Activated T-helper 17 cell treated with anti-CD3 and anti-CD28 coated beads, Interleukin-2, amount 50 U/mL, for 72 hours (primary cell): Measurements from ENCODE around the gene CLDN19. TPM values are rescaled to one million over a fixed set of nuclear protein-coding genes. Genes with fewer than 3 reads are reported as not detected.

Experiments used
- ATAC-seq: fragments of 150-1000 bp; cut with Tn5 transposase; replicated peaks from 2 replicates; pipeline ENCODE4 v1.10.0; 2021; ENCODE audit warnings: mild to moderate bottlenecking, moderate library complexity
- H3K27ac Mint-ChIP-seq: one replicate; pipeline ENCODE4 v1.8.0; 2022; ENCODE audit warnings: mixed read lengths
- H3K27me3 Mint-ChIP-seq: one replicate; pipeline ENCODE4 v1.8.0; 2022; ENCODE audit warnings: mixed read lengths
- H3K36me3 Mint-ChIP-seq: one replicate; pipeline ENCODE4 v1.8.0; 2022; ENCODE audit warnings: low read depth, mild to moderate bottlenecking, mixed read lengths
- H3K4me1 Mint-ChIP-seq: one replicate; pipeline ENCODE4 v1.8.0; 2022; ENCODE audit warnings: mixed read lengths
- H3K4me3 Mint-ChIP-seq: one replicate; pipeline ENCODE4 v1.8.0; 2022; ENCODE audit warnings: mild to moderate bottlenecking, mixed read lengths
- H3K9me3 Mint-ChIP-seq: one replicate; pipeline ENCODE4 v1.8.0; 2022; ENCODE audit warnings: mixed read lengths
- total RNA-seq, 2 donors: library from RNA; stranded (reverse); gene quantifications; one replicate each; pipeline ENCODE4 v1.2.3, GENCODE V29; 2022

CLDN19 gene
- total RNA-seq, 2 donors from 2014 or later, result not detected

- Mint-ChIP-seq H3K36me3 (peaks cover 80% of the 10 kb centered on the region), H3K4me1 (no peaks in the 10 kb centered on the region)
Measured at GRCh38 chr1:42750041-42750440, 10.0 kb upstream of the CLDN19 start.

GRCh38 chr1:42748461-42749410 is 8.7 kb upstream of the CLDN19 start:
- Mint-ChIP-seq H3K9me3 (no peaks in the 10 kb centered on the region), H3K36me3 (peaks cover 67% of the 10 kb centered on the region), H3K27me3 (no peaks in the 10 kb centered on the region), H3K4me3 (no peak overlapping the region), H3K4me1 (no peaks in the 10 kb centered on the region), H3K27ac (peak overlapping the region; percentile 23)
- no peak for ATAC-seq

More at GRCh38 chr1:42750041-42750440, 10.0 kb upstream of the CLDN19 start:
- no peak overlapping the region for H3K4me3 Mint-ChIP-seq
- no peaks in the 10 kb centered on the region for H3K9me3 Mint-ChIP-seq
- no peak overlapping the region for H3K27ac Mint-ChIP-seq
- ATAC-seq, result no peak
- no peaks in the 10 kb centered on the region for H3K27me3 Mint-ChIP-seq

GRCh38 chr1:42748021-42748420 is 8.0 kb upstream of the CLDN19 start:
- Mint-ChIP-seq H3K9me3 (no peaks in the 10 kb centered on the region), H3K27me3 (no peaks in the 10 kb centered on the region), H3K4me1 (no peaks in the 10 kb centered on the region), H3K36me3 (peaks cover 59% of the 10 kb centered on the region), H3K27ac (peak overlapping the region; percentile 23), H3K4me3 (no peak overlapping the region)
- no peak for ATAC-seq

- Mint-ChIP-seq H3K9me3 (no peaks in the 10 kb centered on the region), H3K4me3 (no peak overlapping the region), H3K36me3 (peaks cover 50% of the 10 kb centered on the region), H3K27me3 (no peaks in the 10 kb centered on the region), H3K27ac (no peak overlapping the region), H3K4me1 (no peaks in the 10 kb centered on the region)
- ATAC-seq, result no peak
Measured at GRCh38 chr1:42747125-42747524, 7.1 kb upstream of the CLDN19 start.

- ATAC-seq, result no peak
- Mint-ChIP-seq H3K27ac (no peak overlapping the region), H3K36me3 (peaks cover 45% of the 10 kb centered on the region), H3K4me3 (no peak overlapping the region), H3K27me3 (no peaks in the 10 kb centered on the region), H3K9me3 (no peaks in the 10 kb centered on the region), H3K4me1 (no peaks in the 10 kb centered on the region)
Measured at GRCh38 chr1:42746436-42747105, 6.5 kb upstream of the CLDN19 start.

GRCh38 chr1:42745851-42746250 is 5.8 kb upstream of the CLDN19 start:
- H3K9me3 Mint-ChIP-seq, result no peaks in the 10 kb centered on the region
- H3K36me3 Mint-ChIP-seq, result peaks cover 42% of the 10 kb centered on the region
- no peak for ATAC-seq
- no peaks in the 10 kb centered on the region for H3K27me3 Mint-ChIP-seq
- no peak overlapping the region for H3K27ac Mint-ChIP-seq
- no peak overlapping the region for H3K4me3 Mint-ChIP-seq
- no peaks in the 10 kb centered on the region for H3K4me1 Mint-ChIP-seq

- H3K27ac Mint-ChIP-seq, result no peak overlapping the region
- no peaks in the 10 kb centered on the region for H3K4me1 Mint-ChIP-seq
- ATAC-seq, result no peak
- no peaks in the 10 kb centered on the region for H3K9me3 Mint-ChIP-seq
- peaks cover 27% of the 10 kb centered on the region for H3K36me3 Mint-ChIP-seq
- no peaks in the 10 kb centered on the region for H3K27me3 Mint-ChIP-seq
- H3K4me3 Mint-ChIP-seq, result no peak overlapping the region
Measured at GRCh38 chr1:42744148-42744413, 4.0 kb upstream of the CLDN19 start.

GRCh38 chr1:42743317-42744147 is 3.5 kb upstream of the CLDN19 start:
- no peak overlapping the region for H3K4me3 Mint-ChIP-seq
- no peak overlapping the region for H3K27ac Mint-ChIP-seq
- H3K9me3 Mint-ChIP-seq, result no peaks in the 10 kb centered on the region
- ATAC-seq, result no peak
- peaks cover 22% of the 10 kb centered on the region for H3K36me3 Mint-ChIP-seq
- no peaks in the 10 kb centered on the region for H3K4me1 Mint-ChIP-seq
- no peaks in the 10 kb centered on the region for H3K27me3 Mint-ChIP-seq

- Mint-ChIP-seq H3K27me3 (no peaks in the 10 kb centered on the region), H3K4me1 (no peaks in the 10 kb centered on the region)
- no peak for ATAC-seq
Measured at GRCh38 chr1:42742617-42743316, 2.7 kb upstream of the CLDN19 start.

GRCh38 chr1:42742141-42742540 is 2.1 kb upstream of the CLDN19 start:
- Mint-ChIP-seq H3K36me3 (peaks cover 14% of the 10 kb centered on the region), H3K27ac (no peak overlapping the region), H3K9me3 (no peaks in the 10 kb centered on the region), H3K4me1 (peaks cover 3% of the 10 kb centered on the region), H3K27me3 (no peaks in the 10 kb centered on the region), H3K4me3 (no peak overlapping the region)
- ATAC-seq, result no peak

More at GRCh38 chr1:42742617-42743316, 2.7 kb upstream of the CLDN19 start:
- H3K4me3 Mint-ChIP-seq, result no peak overlapping the region
- peaks cover 14% of the 10 kb centered on the region for H3K36me3 Mint-ChIP-seq
- no peaks in the 10 kb centered on the region for H3K9me3 Mint-ChIP-seq
- no peak overlapping the region for H3K27ac Mint-ChIP-seq

- no peak overlapping the region for H3K4me3 Mint-ChIP-seq
- H3K9me3 Mint-ChIP-seq, result no peaks in the 10 kb centered on the region
- H3K27me3 Mint-ChIP-seq, result no peaks in the 10 kb centered on the region
- H3K36me3 Mint-ChIP-seq, result peaks cover 12% of the 10 kb centered on the region
- H3K4me1 Mint-ChIP-seq, result peaks cover 5% of the 10 kb centered on the region
- no peak for ATAC-seq
- H3K27ac Mint-ChIP-seq, result no peak overlapping the region
Measured at GRCh38 chr1:42741706-42742105, 1.7 kb upstream of the CLDN19 start.

GRCh38 chr1:42740851-42741580 is 980 bp upstream of the CLDN19 start:
- Mint-ChIP-seq H3K9me3 (no peaks in the 10 kb centered on the region), H3K4me1 (peaks cover 5% of the 10 kb centered on the region), H3K27me3 (no peaks in the 10 kb centered on the region), H3K27ac (no peak overlapping the region), H3K36me3 (peaks cover 6% of the 10 kb centered on the region), H3K4me3 (no peak overlapping the region)
- ATAC-seq, result no peak

- no peaks in the 10 kb centered on the region for H3K27me3 Mint-ChIP-seq
- no peaks in the 10 kb centered on the region for H3K9me3 Mint-ChIP-seq
- H3K4me1 Mint-ChIP-seq, result peaks cover 5% of the 10 kb centered on the region
- no peak overlapping the region for H3K4me3 Mint-ChIP-seq
- no peak for ATAC-seq
- H3K36me3 Mint-ChIP-seq, result no peaks in the 10 kb centered on the region
- no peak overlapping the region for H3K27ac Mint-ChIP-seq
Measured at GRCh38 chr1:42738678-42739226, 1.3 kb downstream of the CLDN19 start.
